DND-41 (cell line): Measurements from ENCODE around the gene ZFHX3.

Experiments used
- ATAC-seq: fragments of 200-7000 bp; cut with Tn5 transposase; 3 replicates; pipeline ENCODE4 v1.9.1; 2021; ENCODE audit warnings: low read depth; ENCODE audit not compliant: insufficient read depth
- DNase-seq: peaks from one replicate; pipeline ENCODE4 v3.0.0-alpha.2; 2020
- H2AFZ ChIP-seq: 2 replicates; pipeline ENCODE4 v1.6.0; 2012; ENCODE audit warnings: low read depth, low read length
- H3K27ac ChIP-seq: 2 replicates; pipeline ENCODE4 v1.5.1; 2012; ENCODE audit warnings: low read length, inconsistent platforms
- H3K27me3 ChIP-seq: fragments of 200-600 bp; sonication (generic); 2 replicates; pipeline ENCODE4 v1.6.0; 2012; ENCODE audit warnings: low read length, mild to moderate bottlenecking, inconsistent platforms; ENCODE audit not compliant: insufficient read depth, poor library complexity
- H3K36me3 ChIP-seq: 2 replicates; pipeline ENCODE4 v1.5.1; 2012; ENCODE audit warnings: low read length, inconsistent platforms; ENCODE audit not compliant: insufficient read depth
- H3K4me1 ChIP-seq: 2 replicates; pipeline ENCODE4 v1.5.1; 2012; ENCODE audit warnings: mild to moderate bottlenecking, low read length; ENCODE audit not compliant: insufficient read depth
- H3K4me2 ChIP-seq: 2 replicates; pipeline ENCODE4 v1.6.0; 2012; ENCODE audit warnings: mild to moderate bottlenecking, moderate library complexity, low read length, inconsistent platforms; ENCODE audit not compliant: insufficient read depth
- H3K4me3 ChIP-seq, 2 experiments: fragments of 200-600 bp in 1 of 2; shearing (Covaris generic) in 1 of 2; 2 replicates each; pipeline ENCODE4 v1.5.1; 2012 to 2016; ENCODE audit warnings: inconsistent platforms in 2 of 2, low read length in 2 of 2, mild to moderate bottlenecking in 2 of 2, low read depth in 1 of 2, moderate library complexity in 1 of 2
- H3K79me2 ChIP-seq: 2 replicates; pipeline ENCODE4 v1.6.0; 2012; ENCODE audit warnings: low read length, inconsistent platforms; ENCODE audit not compliant: insufficient read depth
- H3K9ac ChIP-seq: 2 replicates; pipeline ENCODE4 v1.6.0; 2012; ENCODE audit warnings: low read depth, mild to moderate bottlenecking, inconsistent platforms, low read length, moderate library complexity
- H3K9me3 ChIP-seq: 2 replicates; pipeline ENCODE4 v1.5.1; 2012; ENCODE audit warnings: low read length, moderate library complexity, mild to moderate bottlenecking, inconsistent platforms; ENCODE audit not compliant: insufficient read depth, severe bottlenecking
- H4K20me1 ChIP-seq: 2 replicates; pipeline ENCODE4 v1.6.0; 2012; ENCODE audit warnings: low read length; ENCODE audit not compliant: insufficient read depth
- CTCF ChIP-seq: IDR thresholded peaks from 2 replicates; pipeline ENCODE4 v1.5.1; 2012; ENCODE audit warnings: borderline replicate concordance, low read length, moderate library complexity, mild to moderate bottlenecking; ENCODE audit not compliant: poor library complexity, severe bottlenecking; ENCODE audit errors: extremely low read depth
- EZH2 ChIP-seq: IDR thresholded peaks from 3 replicates; pipeline ENCODE4 v1.6.1; 2012; ENCODE audit warnings: borderline replicate concordance, low read depth, mild to moderate bottlenecking, moderate library complexity, low read length, inconsistent platforms; ENCODE audit not compliant: severe bottlenecking

The ZFHX3 gene

GRCh38 chr16:72853575-72854266, 194.2 kb downstream of the ZFHX3 start:
- Histone ChIP-seq H3K9me3 (no peaks in the 10 kb centered on the region), H4K20me1 (no peaks in the 10 kb centered on the region; the same call in 1 of the 2 replicates), H3K36me3 (no peaks in the 10 kb centered on the region), H3K27ac (no peak overlapping the region), H3K4me3 (no peak overlapping the region), H3K27me3 (no peaks in the 10 kb centered on the region), H2AFZ (no peak overlapping the region), H3K9ac (no peak overlapping the region), H3K4me1 (no peaks in the 10 kb centered on the region), H3K79me2 (no peaks in the 10 kb centered on the region), H3K4me2 (no peak overlapping the region)
- TF ChIP-seq CTCF (no peak), EZH2 (no peak)
- DNase-seq (no peak), ATAC-seq (no peak)

- TF ChIP-seq CTCF (no peak), EZH2 (no peak)
- H3K36me3 ChIP-seq = no peaks in the 10 kb centered on the region
- no peaks in the 10 kb centered on the region for H3K79me2 ChIP-seq
- H3K27me3 ChIP-seq = no peaks in the 10 kb centered on the region
- no peak overlapping the region for H3K4me3 ChIP-seq
- no peaks in the 10 kb centered on the region for H3K9me3 ChIP-seq
- no peak overlapping the region for H2AFZ ChIP-seq
- no peak overlapping the region for H3K4me2 ChIP-seq
- H3K4me1 ChIP-seq = no peaks in the 10 kb centered on the region
- no peak overlapping the region for H3K27ac ChIP-seq
- DNase-seq = no peak
- ATAC-seq = no peak
- no peak overlapping the region for H3K9ac ChIP-seq
- no peaks in the 10 kb centered on the region; the same call in 1 of the 2 replicates for H4K20me1 ChIP-seq
These were observed 195.5 kb downstream of the ZFHX3 start for GRCh38 chr16:72852421-72852820.

GRCh38 chr16:72850853-72851252, 197.1 kb downstream of the ZFHX3 start:
- Histone ChIP-seq H4K20me1 (no peaks in the 10 kb centered on the region; the same call in 1 of the 2 replicates), H3K4me1 (peaks cover 1% of the 10 kb centered on the region; the same call in 1 of the 2 replicates), H3K4me2 (no peak overlapping the region), H3K9ac (no peak overlapping the region), H3K9me3 (no peaks in the 10 kb centered on the region), H2AFZ (no peak overlapping the region), H3K79me2 (no peaks in the 10 kb centered on the region), H3K36me3 (no peaks in the 10 kb centered on the region), H3K27ac (no peak overlapping the region), H3K27me3 (no peaks in the 10 kb centered on the region), H3K4me3 (no peak overlapping the region)
- DNase-seq (no peak), ATAC-seq (no peak)
- TF ChIP-seq EZH2 = no peak
- TF ChIP-seq CTCF = no peak
